NCI-H146 (cell line): Measurements from ENCODE around the gene SORD.
"Not testable (repeated sequence)": the region's sequence is repeated elsewhere in the genome, so short reads cannot be mapped to it uniquely, and the experiment has no call there.

Experiments
- DNase-seq: peaks from one replicate; lab custom pipeline; 2025; lab: John Stamatoyannopoulos, UW

The SORD gene

GRCh38 chr15:45097466-45097865, 74.5 kb downstream of the SORD start:
- DNase-seq = no peak

- DNase-seq = no peak
Observed at GRCh38 chr15:45099549-45100165, 76.7 kb downstream of the SORD start.

- DNase-seq = peak; percentile 66
Observed at GRCh38 chr15:45100884-45101625, 78.1 kb downstream of the SORD start.

- no peak for DNase-seq
Observed at GRCh38 chr15:45101749-45102148, 78.8 kb downstream of the SORD start.

- DNase-seq = no peak
Observed at GRCh38 chr15:45102226-45102625, 79.2 kb downstream of the SORD start.

- not testable (repeated sequence) for DNase-seq
Observed at GRCh38 chr15:45104170-45104569, 81.2 kb downstream of the SORD start.

- DNase-seq = no peak
Observed at GRCh38 chr15:45105586-45105985, 82.6 kb downstream of the SORD start.

GRCh38 chr15:45106002-45106790, 83.2 kb downstream of the SORD start:
- no peak for DNase-seq

GRCh38 chr15:45107941-45108630, 85.1 kb downstream of the SORD start:
- DNase-seq = no peak

- no peak for DNase-seq
Observed at GRCh38 chr15:45110256-45110820, 87.3 kb downstream of the SORD start.

- no peak for DNase-seq
Observed at GRCh38 chr15:45111390-45112142, 88.6 kb downstream of the SORD start.

GRCh38 chr15:45112143-45112590, 89.2 kb downstream of the SORD start:
- no peak for DNase-seq

GRCh38 chr15:45112591-45113379, 89.8 kb downstream of the SORD start:
- no peak for DNase-seq

- no peak for DNase-seq
Observed at GRCh38 chr15:45113380-45113990, 90.5 kb downstream of the SORD start.

- peak; percentile 12 for DNase-seq
Observed at GRCh38 chr15:45114076-45114750, 91.2 kb downstream of the SORD start, which contains the start of the genes DUOX2 and DUOXA2. Gene DUOX2, minus strand, starts transcription at chr15:45114172. Its CDS starts 761 bp downstream, at chr15:45113411. Gene DUOXA2, plus strand, starts transcription at chr15:45114326. Its CDS starts 280 bp downstream, at chr15:45114606.

- DNase-seq = no peak
Observed at GRCh38 chr15:45114751-45115085, 91.7 kb downstream of the SORD start.

- DNase-seq = no peak
Observed at GRCh38 chr15:45115312-45115820, 92.4 kb downstream of the SORD start.

- no peak for DNase-seq
Observed at GRCh38 chr15:45116006-45116481, 93.0 kb downstream of the SORD start.
